ENCODE data around the gene AFF2. TPM values are rescaled to one million over a fixed set of nuclear protein-coding genes. Genes with fewer than 3 reads are reported as not detected.

The AFF2 gene
- total and polyA plus RNA-seq, 2 donors (not counting 3 experiments of a cell fraction or from before 2014, with no cell fraction given): 0.03 to 0.07 TPM

GRCh38 chrX:149045645-149046210 lies 545.3 kb downstream of the AFF2 start:
- intact Hi-C loops (cut with micrococcal nuclease): no loop called here
- Histone ChIP-seq H3K4me2 (ENCODE audit: insufficient read depth, low read length) (no peak overlapping the region), H3K9me1 (replicated peaks; ENCODE audit: control insufficient read depth, extremely low read depth, insufficient read depth, low read length) (no peaks in the 10 kb centered on the region), H3K4me3 (replicated peaks in 1 of 3; ENCODE audit: insufficient read depth in 1 of 3, low read depth in 1 of 3, low read length in 3 of 3) (no peak overlapping the region), H3K27me3 (ENCODE audit: control insufficient read depth in 2 of 2, insufficient read depth in 2 of 2, low read length in 2 of 2) (no peaks in the 10 kb centered on the region), H3K9ac (replicated peaks; ENCODE audit: extremely low read depth, insufficient read depth, low read length) (no peak overlapping the region), H3K36me3 (ENCODE audit: control insufficient read depth in 2 of 2, extremely low read depth in 1 of 2, insufficient read depth in 2 of 2, low read length in 2 of 2) (no peaks in the 10 kb centered on the region), H3K4me1 (ENCODE audit: control insufficient read depth, extremely low read depth, insufficient read depth, low read length) (no peaks in the 10 kb centered on the region), H3K27ac (ENCODE audit: insufficient read depth, low read depth, low read length) (no peak overlapping the region), H2AFZ (ENCODE audit: low read depth, low read length) (no peak overlapping the region), H4K20me1 (replicated peaks; ENCODE audit: control insufficient read depth, extremely low read depth, insufficient read depth, low read length) (no peaks in the 10 kb centered on the region), H3K9me3 (replicated peaks; ENCODE audit: control insufficient read depth, insufficient read depth, low read length) (no peaks in the 10 kb centered on the region), H3K79me2 (ENCODE audit: control insufficient read depth, insufficient read depth, low read length) (no peaks in the 10 kb centered on the region)
- ChIA-PET CTCF (no interaction called here), POLR2A (no interaction called here)
- no peak for TF ChIP-seq JUN (IDR thresholded peaks at IDR 0.05; ENCODE audit: borderline replicate concordance, insufficient read depth, insufficient read length, low read depth)
- no peak for TF ChIP-seq EZH2 (IDR thresholded peaks at IDR 0.05; ENCODE audit: borderline replicate concordance, low read depth, low read length, severe bottlenecking)
- TF ChIP-seq GATA2 (IDR thresholded peaks at IDR 0.05; ENCODE audit: insufficient read depth, insufficient read length, low read depth, low read length): no peak
- TF ChIP-seq CTCF (IDR thresholded peaks at IDR 0.05; ENCODE audit: extremely low read depth in 1 of 2, insufficient read depth in 1 of 2, low read depth in 1 of 2, low read length in 2 of 2): no peak
- TF ChIP-seq MAX (IDR thresholded peaks at IDR 0.05; ENCODE audit: insufficient read depth, insufficient read length): no peak
- TF ChIP-seq POLR2AphosphoS5 (IDR thresholded peaks at IDR 0.05; ENCODE audit: insufficient read depth, low read depth, low read length): no peak
- no peak for TF ChIP-seq MYC (IDR thresholded peaks at IDR 0.05; ENCODE audit: low read depth, low read length)
- no peak for TF ChIP-seq POLR2A (IDR thresholded peaks at IDR 0.05; ENCODE audit: low read depth, low read length)
- TF ChIP-seq FOS (IDR thresholded peaks at IDR 0.05; ENCODE audit: borderline replicate concordance, insufficient read depth, low read length): no peak
- DNase-seq (ENCODE audit: low read depth, low spot score) (no peak), FAIRE-seq (no peak)
- dilution Hi-C loops (cut with MboI; ENCODE audit: extremely low pct_ligation_motif_present, low sequenced_read_pairs): no loop called here
- BruUV-seq (replicated peaks): no TSS peak

Small RNA genes lying within 50 kb of the gene (small RNA-seq; reads per million reads assigned to genes)
- gene RN7SKP267 (ENCODE audit: insufficient read depth, insufficient read length, low read depth, low replicate concordance): not detected

Data from endothelial cell of umbilical vein (primary cell).